Neural progenitor cell (in vitro differentiated cells): ENCODE results near the gene DNAJC3.

Source experiments
- EZH2 ChIP-seq: fragments of 200-600 bp; sonication (generic); IDR thresholded peaks from 2 replicates; pipeline ENCODE4 v1.6.1; 2017; ENCODE audit warnings: antibody characterized with exemption, mild to moderate bottlenecking, moderate library complexity
- EZH2phosphoT487 ChIP-seq: fragments of 200-600 bp; sonication (generic); IDR thresholded peaks from 2 replicates; pipeline ENCODE4 v1.6.1; 2017; ENCODE audit warnings: antibody characterized with exemption
- TF ChIP-seq, protein P1 (sequence below): fragments of 200-600 bp; sonication (generic); IDR thresholded peaks from 2 replicates; pipeline ENCODE4 v1.5.1; 2017; ENCODE audit warnings: antibody characterized with exemption, mild to moderate bottlenecking

DNA sequence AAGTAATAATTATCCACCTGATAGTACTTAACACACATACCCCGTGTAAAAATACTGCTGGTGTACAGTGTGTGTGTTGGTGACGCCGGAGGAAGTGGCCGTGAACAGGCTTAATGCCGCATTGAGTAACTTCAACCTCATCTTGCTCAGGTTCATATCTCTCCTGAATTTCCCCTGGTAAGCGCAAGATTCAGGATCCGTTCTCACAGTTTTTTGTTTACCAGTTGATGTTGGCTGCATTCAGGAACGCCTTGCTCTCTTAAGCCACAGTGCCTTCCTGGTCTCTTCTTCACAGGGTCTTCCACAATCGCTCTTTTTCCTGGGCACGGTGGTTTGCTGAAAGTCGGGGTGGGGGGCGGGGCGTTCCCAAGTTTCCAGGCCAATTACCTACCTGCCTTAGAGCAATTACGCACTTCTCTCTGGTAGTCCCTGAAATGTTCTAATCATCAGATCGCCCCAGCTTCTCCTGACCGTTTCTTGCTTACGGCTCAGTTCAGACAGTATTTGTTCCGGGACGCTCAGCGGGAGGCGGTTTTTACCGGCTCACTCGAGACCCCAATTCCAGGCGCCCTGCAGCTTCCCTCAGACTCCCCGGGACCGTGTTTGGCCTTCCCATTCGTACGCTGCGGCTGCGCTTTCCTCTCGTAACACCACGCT lies 706 bp upstream of the DNAJC3 start:
- TF ChIP-seq, protein P1, sequence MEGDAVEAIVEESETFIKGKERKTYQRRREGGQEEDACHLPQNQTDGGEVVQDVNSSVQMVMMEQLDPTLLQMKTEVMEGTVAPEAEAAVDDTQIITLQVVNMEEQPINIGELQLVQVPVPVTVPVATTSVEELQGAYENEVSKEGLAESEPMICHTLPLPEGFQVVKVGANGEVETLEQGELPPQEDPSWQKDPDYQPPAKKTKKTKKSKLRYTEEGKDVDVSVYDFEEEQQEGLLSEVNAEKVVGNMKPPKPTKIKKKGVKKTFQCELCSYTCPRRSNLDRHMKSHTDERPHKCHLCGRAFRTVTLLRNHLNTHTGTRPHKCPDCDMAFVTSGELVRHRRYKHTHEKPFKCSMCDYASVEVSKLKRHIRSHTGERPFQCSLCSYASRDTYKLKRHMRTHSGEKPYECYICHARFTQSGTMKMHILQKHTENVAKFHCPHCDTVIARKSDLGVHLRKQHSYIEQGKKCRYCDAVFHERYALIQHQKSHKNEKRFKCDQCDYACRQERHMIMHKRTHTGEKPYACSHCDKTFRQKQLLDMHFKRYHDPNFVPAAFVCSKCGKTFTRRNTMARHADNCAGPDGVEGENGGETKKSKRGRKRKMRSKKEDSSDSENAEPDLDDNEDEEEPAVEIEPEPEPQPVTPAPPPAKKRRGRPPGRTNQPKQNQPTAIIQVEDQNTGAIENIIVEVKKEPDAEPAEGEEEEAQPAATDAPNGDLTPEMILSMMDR = no peak
- TF ChIP-seq EZH2 = no peak
- TF ChIP-seq EZH2phosphoT487 = no peak
